Spleen (tissue), 11 donors: Measurements from ENCODE around the gene VENTX. TPM values are rescaled to one million over a fixed set of nuclear protein-coding genes. Genes with fewer than 3 reads are reported as not detected.

Source experiments
- DNase-seq: peaks from one replicate; pipeline ENCODE4 v3.0.0-alpha.2; 2020
- H3K27ac ChIP-seq, 8 donors: fragments of 200-600 bp; sonication (generic) in 7 of 8; 1 replicate in 4 of 8; 2 replicates in 4 of 8; pipeline versions ENCODE4 v1.5.0 to v1.8.0; 2016 to 2021; ENCODE audit warnings: inconsistent platforms in 4 of 8, mild to moderate bottlenecking in 4 of 8, moderate library complexity in 1 of 8
- H3K27me3 ChIP-seq, 7 donors: fragments of 200-600 bp; sonication (generic) in 6 of 7; replicated peaks in 1 of 7; 1 replicate in 4 of 7; 2 replicates in 3 of 7; pipeline versions ENCODE4 v1.5.0 to v1.8.0; 2016 to 2021; ENCODE audit warnings: inconsistent platforms in 3 of 7, mild to moderate bottlenecking in 1 of 7
- H3K36me3 ChIP-seq, 6 donors: fragments of 200-600 bp; sonication (generic) in 5 of 6; 1 replicate in 4 of 6; 2 replicates in 2 of 6; pipeline versions ENCODE4 v1.5.0 to v1.8.0; 2016 to 2021; ENCODE audit warnings: inconsistent platforms in 2 of 6
- H3K4me1 ChIP-seq, 6 donors: fragments of 200-600 bp; sonication (generic) in 5 of 6; 1 replicate in 3 of 6; 2 replicates in 3 of 6; pipeline versions ENCODE4 v1.5.0 to v1.8.0; 2016 to 2021; ENCODE audit warnings: inconsistent platforms in 3 of 6
- H3K4me3 ChIP-seq, 8 donors: fragments of 200-600 bp; sonication (generic) in 7 of 8; 1 replicate in 4 of 8; 2 replicates in 4 of 8; pipeline versions ENCODE4 v1.5.0 to v1.8.0; 2016 to 2021; ENCODE audit warnings: inconsistent platforms in 4 of 8, mild to moderate bottlenecking in 4 of 8, moderate library complexity in 2 of 8
- H3K9me3 ChIP-seq, 8 donors: fragments of 200-600 bp; sonication (generic) in 7 of 8; 1 replicate in 4 of 8; 2 replicates in 4 of 8; pipeline versions ENCODE4 v1.5.0 to v1.8.0; 2016 to 2021; ENCODE audit warnings: inconsistent platforms in 4 of 8
- POLR2A ChIP-seq, 3 donors: fragments of 450-650 bp; IDR thresholded peaks; one replicate each; pipeline ENCODE4 v1.5.1; 2017; ENCODE audit warnings: antibody characterized with exemption in 3 of 3, mild to moderate bottlenecking in 1 of 3
- POLR2AphosphoS5 ChIP-seq, 3 donors: sonication (generic); formaldehyde crosslinking; IDR thresholded peaks; one replicate each; pipeline ENCODE4 v1.5.1; 2017; ENCODE audit warnings: antibody characterized with exemption in 3 of 3
- WGBS, 5 donors: extraction: QIAGEN DNeasy Blood & Tissue Kit in 3 of 5; methylation state at CpG; one replicate each; pipeline versions ENCODE4 v1.1.5 to v1.1.7; 2013 to 2018; 5-methylcytosine and 5-hydroxymethylcytosine counted together
- intact Hi-C: fragments of 100-400 bp; cut with DNase I; formaldehyde crosslinking; loops from one replicate; pipeline ENCODE4 v1.15.0; 2023; ENCODE audit warnings: low total_unique reads
- polyA plus RNA-seq, 3 donors: library from polyadenylated mRNA; stranded (reverse); fragments of 200-250 nt; gene quantifications; one replicate each; pipeline ENCODE4 v1.2.1, GENCODE V29; 2013
- total RNA-seq, 7 donors: library from RNA; depleted of rRNA in 3 of 7; stranded (reverse); fragments of >200 nt in 3 of 7; fragmentation: NEBNext Ultra II Directional in 4 of 7; extraction: Animal tissue kit (Norgen Biotek cat#: 25700) in 4 of 7; gene quantifications; one replicate each; pipeline versions ENCODE4 v1.1.0 to v1.2.1, GENCODE V29; 2016 to 2021
- TF ChIP-seq, protein P1 (sequence below), 11 experiments: fragments of 200-600 bp in 7 of 11; fragments of 450-650 bp in 4 of 11; sonication (generic) in 4 of 11; IDR thresholded peaks in 8 of 11; conservative IDR thresholded peaks in 3 of 11; 1 replicate in 7 of 11; 2 replicates in 4 of 11; pipeline versions ENCODE4 v1.4.0 to v1.8.0; 2016 to 2021; ENCODE audit warnings: antibody characterized with exemption in 11 of 11, inconsistent platforms in 4 of 11, mild to moderate bottlenecking in 1 of 11
- donor health status: healthy with polysubstance abuse.
- donor health status: DM: no; HTN: no; CAD: no; lungs with moderate emphysema.
- donor health status: DM: no; HTN: no; CAD: no.
- donor health status: Bipolar disorder and iron deficiency.
- donor health status: healthy.
- donor health status: DM: no; HTN: no; CAD: no.
- donor health status: DM: yes; HTN: yes; CAD: no.

The VENTX gene
- total and polyA plus RNA-seq, 10 donors: 0.76 to 10.4 (median 3.2) TPM

DNA sequence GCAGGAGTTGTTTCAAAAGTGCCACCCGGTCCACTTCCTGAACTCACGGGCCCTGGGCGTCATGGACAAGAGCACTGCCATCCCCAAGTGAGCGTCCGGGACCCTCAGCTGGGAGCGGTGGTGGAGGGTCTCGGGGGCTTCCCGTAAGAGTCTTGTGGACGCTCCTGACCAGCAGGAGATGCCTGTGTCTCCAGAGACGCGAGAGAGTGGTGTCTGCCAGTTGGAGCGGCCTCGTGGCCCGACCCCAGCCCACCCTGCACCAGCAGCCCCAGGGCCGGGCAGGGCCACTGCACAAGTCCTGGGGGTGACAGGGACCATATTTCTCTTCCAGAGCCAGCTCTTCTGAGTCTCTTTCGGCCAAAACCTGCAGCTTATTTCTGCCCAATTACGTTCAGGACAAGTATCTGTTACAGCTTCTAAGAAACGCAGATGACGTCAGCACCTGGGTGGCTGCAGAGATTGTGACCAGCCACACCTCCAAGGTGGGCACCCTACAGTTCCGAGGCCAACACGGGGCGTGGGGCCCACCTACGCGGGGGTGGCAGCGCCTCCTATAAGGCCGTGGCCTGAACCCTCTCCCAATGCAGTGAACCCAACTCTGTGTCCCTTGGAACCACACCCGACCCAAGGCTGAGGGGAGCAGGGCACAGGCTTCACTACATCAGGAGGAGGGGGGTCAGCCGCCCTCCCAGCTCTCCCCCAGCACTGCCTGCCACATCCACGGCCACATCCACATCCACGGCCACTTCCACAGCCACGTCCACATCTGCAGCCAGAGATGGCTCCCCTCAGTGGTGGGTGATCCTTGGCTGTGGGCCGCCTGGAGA lies 23.8 kb upstream of the VENTX start:
- Histone ChIP-seq H3K4me3 (no peak overlapping the region), H3K4me1 (no peaks in the 10 kb centered on the region), H3K9me3 (no peaks in the 10 kb centered on the region), H3K27me3 (peaks cover 0 to 61% (median 0%) of the 10 kb centered on the region in 7 donors), H3K36me3 (no peaks in the 10 kb centered on the region), H3K27ac (no peak overlapping the region)
- WGBS, 5 donors: 84 to 89% (median 84%) methylated on average over 17 to 32 of the region's 32 CpGs
- DNase-seq: no peak
- intact Hi-C loops: no loop called here
- no peak for TF ChIP-seq POLR2A (IDR thresholded peaks at IDR 0.05)
- TF ChIP-seq, protein P1, sequence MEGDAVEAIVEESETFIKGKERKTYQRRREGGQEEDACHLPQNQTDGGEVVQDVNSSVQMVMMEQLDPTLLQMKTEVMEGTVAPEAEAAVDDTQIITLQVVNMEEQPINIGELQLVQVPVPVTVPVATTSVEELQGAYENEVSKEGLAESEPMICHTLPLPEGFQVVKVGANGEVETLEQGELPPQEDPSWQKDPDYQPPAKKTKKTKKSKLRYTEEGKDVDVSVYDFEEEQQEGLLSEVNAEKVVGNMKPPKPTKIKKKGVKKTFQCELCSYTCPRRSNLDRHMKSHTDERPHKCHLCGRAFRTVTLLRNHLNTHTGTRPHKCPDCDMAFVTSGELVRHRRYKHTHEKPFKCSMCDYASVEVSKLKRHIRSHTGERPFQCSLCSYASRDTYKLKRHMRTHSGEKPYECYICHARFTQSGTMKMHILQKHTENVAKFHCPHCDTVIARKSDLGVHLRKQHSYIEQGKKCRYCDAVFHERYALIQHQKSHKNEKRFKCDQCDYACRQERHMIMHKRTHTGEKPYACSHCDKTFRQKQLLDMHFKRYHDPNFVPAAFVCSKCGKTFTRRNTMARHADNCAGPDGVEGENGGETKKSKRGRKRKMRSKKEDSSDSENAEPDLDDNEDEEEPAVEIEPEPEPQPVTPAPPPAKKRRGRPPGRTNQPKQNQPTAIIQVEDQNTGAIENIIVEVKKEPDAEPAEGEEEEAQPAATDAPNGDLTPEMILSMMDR (IDR thresholded peaks at IDR 0.05 in 8 of 11, conservative IDR thresholded peaks at IDR 0.05 in 3 of 11): no peak
- TF ChIP-seq POLR2AphosphoS5 (IDR thresholded peaks at IDR 0.05): no peak

DNA sequence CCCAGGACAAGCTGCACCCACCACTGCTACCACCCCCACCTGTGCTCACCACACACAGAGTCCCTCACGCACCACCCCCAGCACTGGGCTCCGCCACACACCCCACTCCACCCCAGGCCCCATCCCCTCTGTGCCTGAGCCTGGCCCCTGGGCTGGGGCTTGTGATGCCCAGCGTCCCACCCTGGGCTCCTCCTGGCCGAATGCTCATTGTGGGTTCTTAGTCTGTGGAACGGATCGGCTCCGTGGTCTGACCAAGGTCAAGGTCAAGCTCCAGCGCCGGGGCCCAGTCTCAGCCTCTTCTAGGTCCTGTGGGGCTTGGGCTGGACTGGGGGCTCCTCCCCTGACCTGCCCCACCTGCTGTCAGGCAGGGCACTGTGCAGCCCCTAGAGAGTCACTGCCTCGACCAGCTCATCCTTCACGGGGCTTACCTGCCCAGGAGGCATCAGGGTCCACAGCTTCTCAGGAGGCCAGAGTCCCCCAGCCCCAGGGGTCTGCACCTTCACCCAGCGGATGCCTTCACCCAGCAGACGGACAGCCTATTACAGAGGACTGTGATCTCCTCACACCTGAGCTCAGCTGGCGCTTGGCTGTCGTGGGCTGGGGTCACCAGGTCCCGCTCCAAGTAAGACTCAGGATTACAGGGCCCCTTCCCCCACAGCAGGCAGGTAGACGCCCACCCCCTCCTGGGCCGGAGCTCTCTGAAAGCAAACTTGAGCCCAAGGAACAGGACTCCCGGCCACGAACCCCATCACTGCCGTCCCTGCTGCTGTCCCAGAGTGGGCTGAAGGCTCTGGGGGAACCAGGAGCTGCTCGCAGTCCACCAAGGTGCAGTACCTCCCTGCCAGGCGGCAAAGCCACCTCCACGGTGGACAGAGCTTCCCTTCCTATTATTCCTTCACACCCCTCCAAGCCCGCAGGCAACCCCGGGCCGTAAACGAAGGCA lies 22.9 kb upstream of the VENTX start:
- H3K27me3 ChIP-seq: peaks cover 0 to 70% (median 5%) of the 10 kb centered on the region in 7 donors
- intact Hi-C loops: no loop called here
- H3K4me1 ChIP-seq: no peaks in the 10 kb centered on the region
- no peak for TF ChIP-seq POLR2AphosphoS5 (IDR thresholded peaks at IDR 0.05)
- TF ChIP-seq, protein P1 (IDR thresholded peaks at IDR 0.05 in 8 of 11, conservative IDR thresholded peaks at IDR 0.05 in 3 of 11): no peak
- no peak for TF ChIP-seq POLR2A (IDR thresholded peaks at IDR 0.05)
- H3K9me3 ChIP-seq: no peaks in the 10 kb centered on the region
- no peak for DNase-seq
- no peak overlapping the region for H3K27ac ChIP-seq
- WGBS, 5 donors: 81 to 87% (median 84%) methylated on average over 14 to 28 of the region's 28 CpGs
- H3K4me3 ChIP-seq: no peak overlapping the region
- no peaks in the 10 kb centered on the region for H3K36me3 ChIP-seq

DNA sequence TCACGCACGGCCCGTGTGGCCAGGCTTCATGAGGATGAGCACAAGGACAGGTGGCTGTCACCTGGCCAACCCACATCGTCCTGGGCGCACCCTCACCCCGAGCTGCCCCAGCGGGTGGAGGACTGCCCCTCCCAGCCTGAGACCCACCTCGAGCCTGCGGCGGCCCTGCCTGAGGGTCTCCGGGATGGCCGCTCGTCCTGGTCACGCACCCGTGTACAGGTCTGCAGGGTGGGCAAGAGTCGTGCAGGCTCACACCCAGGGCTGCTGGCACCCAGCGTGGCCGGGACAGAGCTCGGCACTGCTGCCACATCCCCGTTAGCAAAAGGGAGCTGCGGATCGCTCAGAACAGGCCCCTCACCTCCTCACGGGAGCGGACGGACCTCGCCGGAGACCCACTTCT lies 22.1 kb upstream of the VENTX start:
- Histone ChIP-seq H3K27ac (no peak overlapping the region), H3K4me1 (no peaks in the 10 kb centered on the region), H3K36me3 (no peaks in the 10 kb centered on the region), H3K9me3 (no peaks in the 10 kb centered on the region), H3K4me3 (no peak overlapping the region), H3K27me3 (peaks cover 0 to 73% (median 8%) of the 10 kb centered on the region in 7 donors)
- intact Hi-C loops: no loop called here
- WGBS, 5 donors: 87 to 95% (median 92%) methylated on average over 17 to 27 of the region's 27 CpGs
- TF ChIP-seq POLR2AphosphoS5 (IDR thresholded peaks at IDR 0.05) (no peak), POLR2A (IDR thresholded peaks at IDR 0.05) (no peak)
- TF ChIP-seq, protein P1 (IDR thresholded peaks at IDR 0.05 in 8 of 11, conservative IDR thresholded peaks at IDR 0.05 in 3 of 11): no peak
- DNase-seq: no peak
